ENCODE results near the gene CATSPER1.

The CATSPER1 gene

GRCh38 chr11:66056501-66056900, 30.2 kb upstream of the CATSPER1 start:
- CTCF ChIA-PET: interaction anchor here (0.6 to 7.3 kb wide), 4 partner anchors 10 to 79 kb away, joined by 3 to 143 read pairs (median 23); partner anchors contain the start of gene PACS1
- POLR2A ChIA-PET: interaction anchor here (0.7 kb wide), 1 partner anchor 176 kb away, joined by 3 read pairs; no protein-coding TSS in a partner anchor
- DNase-seq (ENCODE audit: extremely low spot score): no peak
- no peak for TF ChIP-seq CTCF (IDR thresholded peaks at IDR 0.05; ENCODE audit: control extremely low read depth, extremely low read depth, low read depth, missing control alignments)

DNA sequence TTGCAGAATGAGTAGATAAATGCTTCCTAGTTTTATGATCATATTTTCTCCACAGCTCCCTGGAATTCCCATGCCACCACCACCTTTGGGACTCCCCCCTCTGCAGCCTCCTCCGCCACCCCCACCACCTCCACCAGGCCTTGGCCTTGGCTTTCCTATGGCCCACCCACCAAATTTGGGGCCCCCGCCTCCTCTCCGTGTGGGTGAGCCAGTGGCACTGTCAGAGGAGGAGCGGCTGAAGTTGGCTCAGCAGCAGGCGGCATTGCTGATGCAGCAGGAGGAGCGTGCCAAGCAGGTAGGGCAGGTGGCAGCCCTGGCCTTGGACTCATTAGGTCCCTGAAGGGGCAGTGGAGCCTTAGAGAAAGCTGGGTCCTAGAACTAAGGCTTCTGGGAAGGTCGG, 28.7 kb upstream of the CATSPER1 start:
- POLR2A ChIA-PET: interaction anchor here (0.6 to 1.5 kb wide), 2 partner anchors 13 to 61 kb away, joined by 4 to 6 read pairs; no protein-coding TSS in a partner anchor
- CTCF ChIA-PET: interaction anchor here (2.8 to 7.3 kb wide), 3 partner anchors 10 to 81 kb away, joined by 8 to 143 read pairs (median 38); partner anchors contain the start of gene PACS1
- no peak for DNase-seq (ENCODE audit: extremely low spot score)
- no peak for TF ChIP-seq CTCF (IDR thresholded peaks at IDR 0.05; ENCODE audit: control extremely low read depth, extremely low read depth, low read depth, missing control alignments)

DNA sequence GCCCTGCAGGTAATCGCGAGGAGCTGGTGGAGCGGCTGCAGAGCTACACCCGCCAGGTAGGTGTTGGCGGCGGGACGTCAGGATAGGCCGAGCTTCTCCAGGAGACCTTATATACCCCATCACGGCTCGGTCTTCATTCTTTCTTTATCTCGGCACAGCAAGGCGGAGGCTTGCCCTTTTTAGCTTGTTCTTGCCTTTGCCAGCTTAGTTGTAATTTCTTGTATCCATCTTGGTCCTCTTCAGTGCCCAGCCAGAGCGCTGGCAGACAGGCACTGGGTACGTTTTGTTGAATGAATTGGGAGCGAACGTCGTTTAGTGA, 26.3 kb upstream of the CATSPER1 start:
- DNase-seq (ENCODE audit: extremely low spot score): no peak
- TF ChIP-seq CTCF (IDR thresholded peaks at IDR 0.05; ENCODE audit: control extremely low read depth, extremely low read depth, low read depth, missing control alignments): no peak
- CTCF ChIA-PET: interaction anchor here (1.0 to 7.3 kb wide), 11 partner anchors 7 to 193 kb away, joined by 3 to 143 read pairs (median 4); partner anchors contain the start of genes CCDC85B, MUS81 and PACS1
- POLR2A ChIA-PET: interaction anchor here (0.5 to 1.7 kb wide), 3 partner anchors 15 to 194 kb away, joined by 4 read pairs; no protein-coding TSS in a partner anchor

GRCh38 chr11:66051766-66052663, 25.7 kb upstream of the CATSPER1 start, which contains the start of gene SF3B2:
TSS of gene SF3B2 (plus strand) at chr11:66052364. CDS start at chr11:66052385, 21 bp downstream.
- ChIA-PET CTCF (interaction anchor here (1.0 to 7.3 kb wide), 14 partner anchors 7 to 192 kb away, joined by 3 to 143 read pairs (median 4); partner anchors contain the start of genes CCDC85B, MUS81 and PACS1), POLR2A (interaction anchor here (0.5 to 1.7 kb wide), 3 partner anchors 15 to 194 kb away, joined by 4 to 8 read pairs (median 4); no protein-coding TSS in a partner anchor)
- no peak for TF ChIP-seq CTCF (IDR thresholded peaks at IDR 0.05; ENCODE audit: control extremely low read depth, extremely low read depth, low read depth, missing control alignments)
- DNase-seq (ENCODE audit: extremely low spot score): peak; percentile 98

GRCh38 chr11:66051371-66051765, 25.1 kb upstream of the CATSPER1 start:
- ChIA-PET POLR2A (interaction anchor here (1.1 kb wide), 1 partner anchor 193 kb away, joined by 4 read pairs; no protein-coding TSS in a partner anchor), CTCF (interaction anchor here (1.1 to 7.3 kb wide), 6 partner anchors 10 to 167 kb away, joined by 4 to 143 read pairs (median 6); partner anchors contain the start of gene PACS1)
- DNase-seq (ENCODE audit: extremely low spot score): no peak
- no peak for TF ChIP-seq CTCF (IDR thresholded peaks at IDR 0.05; ENCODE audit: control extremely low read depth, extremely low read depth, low read depth, missing control alignments)

DNA sequence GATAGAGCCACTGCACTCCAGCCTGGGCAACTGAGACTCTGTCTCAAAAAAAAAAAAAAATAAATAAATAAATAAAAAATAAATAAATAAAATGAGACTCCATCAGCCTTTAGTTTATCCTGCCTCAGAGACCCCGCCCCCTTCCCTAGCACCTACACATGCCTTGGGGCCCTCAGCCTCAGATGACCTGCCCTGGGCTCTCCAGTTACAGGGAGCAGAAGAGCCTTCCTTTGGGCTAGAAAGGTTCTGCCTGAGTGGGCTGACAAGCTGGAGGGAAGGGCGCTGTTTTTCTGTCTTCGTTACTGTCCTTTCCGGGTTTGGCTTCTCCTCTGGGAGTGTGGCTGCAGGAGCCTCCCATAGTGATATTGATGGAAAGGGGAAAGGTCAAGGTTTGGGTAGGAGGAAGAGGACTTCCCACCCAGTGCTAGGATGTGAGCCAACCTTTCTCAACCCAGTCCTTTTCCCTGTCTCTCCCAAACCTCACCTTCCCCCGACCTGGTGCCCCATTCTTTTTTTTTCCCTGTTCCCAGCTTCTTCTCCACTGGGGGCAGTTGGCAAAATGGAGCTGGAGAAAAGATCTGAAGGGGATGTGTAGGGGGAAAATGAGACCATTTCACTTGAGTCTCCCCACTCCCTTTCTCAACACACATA, 24.4 kb upstream of the CATSPER1 start:
- TF ChIP-seq CTCF (IDR thresholded peaks at IDR 0.05; ENCODE audit: control extremely low read depth, extremely low read depth, low read depth, missing control alignments): no peak
- DNase-seq (ENCODE audit: extremely low spot score): no peak
- CTCF ChIA-PET: interaction anchor here (1.1 to 7.3 kb wide), 4 partner anchors 9 to 166 kb away, joined by 4 to 143 read pairs (median 6); partner anchors contain the start of gene PACS1
- POLR2A ChIA-PET: no interaction called here

Measured in GM10248 (cell line).